Naive thymus-derived CD4-positive, alpha-beta T cell (primary cell): ENCODE results near the gene RPP25L. TPM values are rescaled to one million over a fixed set of nuclear protein-coding genes. Genes with fewer than 3 reads are reported as not detected.

Experiments used
- ATAC-seq: fragments of 150-1000 bp; cut with Tn5 transposase; 2 replicates; pipeline ENCODE4 v1.10.0; 2021; ENCODE audit warnings: mild to moderate bottlenecking, moderate library complexity
- CTCF ChIA-PET: fragments of 350-600 bp; sonication (Branson Sonifier 250); formaldehyde crosslinking; loops from one replicate; lab custom pipeline; 2021; ENCODE audit warnings: antibody characterized with exemption; lab: Charles Lee
- POLR2A ChIA-PET: fragments of 350-600 bp; sonication (Branson Sonifier 250); formaldehyde crosslinking; loops from one replicate; lab custom pipeline; 2021; ENCODE audit warnings: antibody characterized with exemption, inconsistent platforms; lab: Charles Lee
- DNase-seq, 9 donors: peaks; one replicate each; pipeline versions ENCODE4 v3.0.0 to v3.0.0-alpha.2; 2020 to 2022; ENCODE audit warnings: mixed read lengths in 1 of 9
- H3K27ac ChIP-seq: one replicate; pipeline ENCODE4 v1.7.0; 2013; ENCODE audit warnings: mild to moderate bottlenecking, low read depth, low read length, moderate library complexity
- H3K27me3 ChIP-seq, 2 donors: one replicate each; pipeline ENCODE4 v1.7.0; 2013; ENCODE audit warnings: low read length in 2 of 2, mild to moderate bottlenecking in 2 of 2, moderate library complexity in 2 of 2; ENCODE audit not compliant: control insufficient read depth in 2 of 2, insufficient read depth in 2 of 2
- H3K36me3 ChIP-seq, 3 experiments: 1 replicate in 2 of 3; 2 replicates in 1 of 3; pipeline ENCODE4 v1.7.0; 2013; ENCODE audit warnings: low read length in 3 of 3, mild to moderate bottlenecking in 3 of 3, moderate library complexity in 1 of 3; ENCODE audit not compliant: insufficient read depth in 3 of 3, control insufficient read depth in 2 of 3
- H3K4me1 ChIP-seq, 2 donors: one replicate each; pipeline ENCODE4 v1.7.0; 2013; ENCODE audit warnings: low read length in 2 of 2, mild to moderate bottlenecking in 2 of 2, moderate library complexity in 1 of 2; ENCODE audit not compliant: control insufficient read depth in 2 of 2, insufficient read depth in 2 of 2
- H3K4me3 ChIP-seq: 2 replicates; pipeline ENCODE4 v1.7.0; 2013; ENCODE audit warnings: mild to moderate bottlenecking, low read length
- H3K9me3 ChIP-seq, 3 experiments: 1 replicate in 2 of 3; 2 replicates in 1 of 3; pipeline ENCODE4 v1.7.0; 2013; ENCODE audit warnings: low read length in 3 of 3; ENCODE audit not compliant: control insufficient read depth in 2 of 3
- H3K27ac Mint-ChIP-seq, 9 donors: one replicate each; pipeline ENCODE4 v1.8.0; 2020 to 2022; ENCODE audit warnings: mixed read lengths in 9 of 9, mild to moderate bottlenecking in 8 of 9, moderate library complexity in 5 of 9, inconsistent platforms in 2 of 9
- H3K27me3 Mint-ChIP-seq, 5 donors: one replicate each; pipeline ENCODE4 v1.8.0; 2021 to 2022; ENCODE audit warnings: mixed read lengths in 5 of 5, mild to moderate bottlenecking in 1 of 5
- H3K36me3 Mint-ChIP-seq, 5 donors: one replicate each; pipeline ENCODE4 v1.8.0; 2020 to 2022; ENCODE audit warnings: mixed read lengths in 5 of 5, mild to moderate bottlenecking in 3 of 5, inconsistent platforms in 1 of 5
- H3K4me1 Mint-ChIP-seq, 7 donors: one replicate each; pipeline ENCODE4 v1.8.0; 2020 to 2022; ENCODE audit warnings: mixed read lengths in 7 of 7, mild to moderate bottlenecking in 3 of 7, inconsistent platforms in 1 of 7
- H3K4me3 Mint-ChIP-seq, 10 donors: one replicate each; pipeline ENCODE4 v1.8.0; 2020 to 2022; ENCODE audit warnings: mild to moderate bottlenecking in 10 of 10, mixed read lengths in 10 of 10, moderate library complexity in 6 of 10, inconsistent platforms in 2 of 10
- H3K9me3 Mint-ChIP-seq, 11 donors: one replicate each; pipeline ENCODE4 v1.8.0; 2020 to 2022; ENCODE audit warnings: mixed read lengths in 11 of 11, mild to moderate bottlenecking in 4 of 11, inconsistent platforms in 1 of 11, moderate library complexity in 1 of 11
- intact Hi-C, 2 donors: fragments of 100-400 bp; cut with micrococcal nuclease; formaldehyde crosslinking; loops; one replicate each; pipeline ENCODE4 v1.15.1; 2023
- polyA plus RNA-seq, 2 donors: library from polyadenylated mRNA; unstranded; fragments of 300-500 nt; fragmentation: Illumina TruSeq; gene quantifications; one replicate each; pipeline ENCODE4 v1.2.3, GENCODE V29; 2021
- total RNA-seq, 6 experiments: library from RNA in 5 of 6; stranded (reverse) in 5 of 6; gene quantifications; 1 replicate in 5 of 6; 2 replicates in 1 of 6; pipeline ENCODE4 v1.2.3 and lab custom pipeline; 2021 to 2026

The RPP25L gene
- total and polyA plus RNA-seq, 7 experiments from 2014 or later: 8.8 to 58.2 (median 26.7) TPM

- Histone ChIP-seq H3K4me1 (peaks cover 0 to 13% of the 10 kb centered on the region in 2 donors), H3K4me3 (no peak overlapping the region), H3K27me3 (no peaks in the 10 kb centered on the region), H3K27ac (no peak overlapping the region), H3K9me3 (no peaks in the 10 kb centered on the region), H3K36me3 (peaks cover 1 to 23% (median 4%) of the 10 kb centered on the region in 3 experiments)
- ChIA-PET POLR2A (interaction anchor here (1.3 to 1.9 kb wide), 2 partner anchors 8 to 417 kb away, joined by 3 to 7 read pairs; partner anchors contain the start of gene GALT), CTCF (no interaction called here)
- peak overlapping the region in 6 of 9 donors; percentile 10 to 57 (median 50) for H3K27ac Mint-ChIP-seq
- ATAC-seq (no peak), DNase-seq (no peak)
- intact Hi-C loops: no loop called here
- peaks cover under 1 to 15% (median 4%) of the 10 kb centered on the region in 5 donors for H3K36me3 Mint-ChIP-seq
- H3K4me1 Mint-ChIP-seq: peaks cover 19 to 38% (median 26%) of the 10 kb centered on the region in 7 donors
- no peak overlapping the region for H3K4me3 Mint-ChIP-seq
- no peaks in the 10 kb centered on the region for H3K27me3 Mint-ChIP-seq
- no peaks in the 10 kb centered on the region for H3K9me3 Mint-ChIP-seq
These were observed 42.6 kb upstream of the RPP25L start for GRCh38 chr9:34654323-34655051.

GRCh38 chr9:34653151-34654072 is 41.5 kb upstream of the RPP25L start:
- peak overlapping the region in 1 of 10 donors; percentile 50 for H3K4me3 Mint-ChIP-seq
- Histone ChIP-seq H3K4me1 (peaks cover 5 to 20% of the 10 kb centered on the region in 2 donors), H3K9me3 (no peaks in the 10 kb centered on the region), H3K27me3 (no peaks in the 10 kb centered on the region), H3K27ac (no peak overlapping the region), H3K36me3 (peaks cover 12 to 34% (median 15%) of the 10 kb centered on the region in 3 experiments), H3K4me3 (no peak overlapping the region)
- intact Hi-C loops: no loop called here
- no peaks in the 10 kb centered on the region for H3K9me3 Mint-ChIP-seq
- no peak for DNase-seq
- H3K27me3 Mint-ChIP-seq: no peaks in the 10 kb centered on the region
- peak overlapping the region in 7 of 9 donors; percentile 36 to 87 (median 73) for H3K27ac Mint-ChIP-seq
- H3K36me3 Mint-ChIP-seq: peaks cover 6 to 19% (median 7%) of the 10 kb centered on the region in 5 donors
- ATAC-seq: no peak
- H3K4me1 Mint-ChIP-seq: peaks cover 25 to 47% (median 34%) of the 10 kb centered on the region in 7 donors
- ChIA-PET CTCF (interaction anchor here (1.4 kb wide), 1 partner anchor 8 kb away, joined by 3 read pairs; no protein-coding TSS in a partner anchor), POLR2A (interaction anchor here (1.2 to 2.3 kb wide), 3 partner anchors 8 to 418 kb away, joined by 3 to 11 read pairs (median 5); partner anchors contain the start of gene SIGMAR1)

- peak overlapping the region; percentile 24 for H3K27ac ChIP-seq
- Mint-ChIP-seq H3K27me3 (no peaks in the 10 kb centered on the region), H3K36me3 (peaks cover 6 to 27% (median 9%) of the 10 kb centered on the region in 5 donors), H3K4me1 (peaks cover 33 to 55% (median 42%) of the 10 kb centered on the region in 7 donors), H3K27ac (peak overlapping the region in 8 of 9 donors; percentile 26 to 87 (median 80)), H3K4me3 (peak overlapping the region in 2 of 10 donors; percentile 3 to 65), H3K9me3 (no peaks in the 10 kb centered on the region)
- no peak overlapping the region for H3K4me3 ChIP-seq
- H3K9me3 ChIP-seq: no peaks in the 10 kb centered on the region
- ChIA-PET CTCF (interaction anchor here (1.4 kb wide), 1 partner anchor 9 kb away, joined by 3 read pairs; no protein-coding TSS in a partner anchor), POLR2A (interaction anchor here (1.2 to 2.3 kb wide), 2 partner anchors 9 to 14 kb away, joined by 5 to 11 read pairs; partner anchors contain the start of gene SIGMAR1)
- DNase-seq (no peak), ATAC-seq (no peak)
- intact Hi-C loops: no loop called here
- H3K36me3 ChIP-seq: peaks cover 13 to 37% (median 15%) of the 10 kb centered on the region in 3 experiments
- no peaks in the 10 kb centered on the region for H3K27me3 ChIP-seq
- H3K4me1 ChIP-seq: peaks cover 13 to 28% of the 10 kb centered on the region in 2 donors
These were observed 40.7 kb upstream of the RPP25L start for GRCh38 chr9:34652602-34653000.

GRCh38 chr9:34651876-34652601 is 40.1 kb upstream of the RPP25L start, which contains the start of gene IL11RA:
IL11RA (plus strand) TSS chr9:34652185; CDS start chr9:34655218, 3,033 bp downstream.
- Mint-ChIP-seq H3K4me1 (peaks cover 38 to 61% (median 48%) of the 10 kb centered on the region in 7 donors), H3K9me3 (no peaks in the 10 kb centered on the region), H3K27ac (peak within 1 kb of the TSS in 8 of 9 donors; percentile 52 to 87 (median 80)), H3K36me3 (peaks cover 6 to 27% (median 9%) of the 10 kb centered on the region in 5 donors), H3K27me3 (no peaks in the 10 kb centered on the region), H3K4me3 (peak within 1 kb of the TSS in 7 of 10 donors; percentile 1 to 65 (median 22))
- Histone ChIP-seq H3K36me3 (peaks cover 13 to 37% (median 15%) of the 10 kb centered on the region in 3 experiments), H3K4me1 (peaks cover 19 to 33% of the 10 kb centered on the region in 2 donors), H3K9me3 (no peaks in the 10 kb centered on the region), H3K4me3 (no peak within 1 kb of the TSS), H3K27ac (peak within 1 kb of the TSS; percentile 24), H3K27me3 (no peaks in the 10 kb centered on the region)
- peak; percentile 74 for ATAC-seq
- POLR2A ChIA-PET: interaction anchor here (1.2 to 2.3 kb wide), 2 partner anchors 10 to 14 kb away, joined by 5 to 11 read pairs; partner anchors contain the start of gene SIGMAR1
- CTCF ChIA-PET: interaction anchor here (1.4 kb wide), 1 partner anchor 9 kb away, joined by 3 read pairs; no protein-coding TSS in a partner anchor
- peak in 1 of 9 donors; percentile 31 for DNase-seq
- intact Hi-C loops: no loop called here

GRCh38 chr9:34651321-34651720 is 39.4 kb upstream of the RPP25L start:
- H3K27me3 Mint-ChIP-seq: no peaks in the 10 kb centered on the region
- CTCF ChIA-PET: interaction anchor here (1.7 to 7.2 kb wide), 2 partner anchors 12 to 17 kb away, joined by 3 to 50 read pairs; partner anchors contain the start of gene CCL27
- ATAC-seq (no peak), DNase-seq (no peak)
- H3K4me1 Mint-ChIP-seq: peaks cover 38 to 67% (median 53%) of the 10 kb centered on the region in 7 donors
- no peaks in the 10 kb centered on the region for H3K9me3 ChIP-seq
- no peaks in the 10 kb centered on the region for H3K27me3 ChIP-seq
- H3K9me3 Mint-ChIP-seq: no peaks in the 10 kb centered on the region
- peaks cover 13 to 42% (median 15%) of the 10 kb centered on the region in 3 experiments for H3K36me3 ChIP-seq
- peaks cover 19 to 33% of the 10 kb centered on the region in 2 donors for H3K4me1 ChIP-seq
- H3K4me3 ChIP-seq: no peak overlapping the region
- no peak overlapping the region for H3K4me3 Mint-ChIP-seq
- intact Hi-C loops: no loop called here
- peaks cover 6 to 27% (median 9%) of the 10 kb centered on the region in 5 donors for H3K36me3 Mint-ChIP-seq
- H3K27ac ChIP-seq: peak overlapping the region; percentile 24
- POLR2A ChIA-PET: interaction anchor here (2.3 to 5.9 kb wide), 2 partner anchors 11 to 13 kb away, joined by 11 to 79 read pairs; partner anchors contain the start of genes CCL27 and SIGMAR1
- H3K27ac Mint-ChIP-seq: peak overlapping the region in 6 of 9 donors; percentile 6 to 85 (median 74)
